Measurements from ENCODE around the gene TSSC4.

DNA sequence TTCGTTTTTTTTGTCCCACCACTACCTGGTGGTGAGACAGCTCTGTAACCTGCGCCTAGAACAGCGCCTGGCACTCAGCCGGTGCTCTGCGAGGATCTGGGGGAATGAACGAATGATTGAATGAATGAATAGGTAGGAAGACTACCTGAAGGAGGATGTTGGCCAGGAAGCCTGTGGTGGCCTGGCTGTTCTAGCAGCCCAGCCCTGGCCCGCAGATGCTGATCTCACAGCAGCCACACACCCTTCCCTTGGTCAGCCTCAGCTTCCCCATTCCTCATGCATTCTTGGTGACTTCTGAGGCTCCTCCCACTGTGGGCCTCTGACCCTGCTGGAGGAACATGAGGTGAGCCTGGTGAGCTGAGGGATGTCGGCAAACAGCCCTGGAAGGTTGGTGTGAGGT lies 40.1 kb downstream of the TSSC4 start:
- TF ChIP-seq HDGF (IDR thresholded peaks at IDR 0.05; ENCODE audit: borderline replicate concordance) (no peak), L3MBTL2 (conservative IDR thresholded peaks at IDR 0.05) (no peak), FOXM1 (IDR thresholded peaks at IDR 0.05; ENCODE audit: borderline replicate concordance) (no peak), FOXK2 (IDR thresholded peaks at IDR 0.05) (no peak), NFRKB (IDR thresholded peaks at IDR 0.05) (no peak), ZNF384 (IDR thresholded peaks at IDR 0.05) (no peak), TARDBP (IDR thresholded peaks at IDR 0.05) (no peak), SP1 (IDR thresholded peaks at IDR 0.05) (no peak), SUZ12 (IDR thresholded peaks at IDR 0.05) (no peak), ELF4 (IDR thresholded peaks at IDR 0.05) (no peak), FOXA1 (IDR thresholded peaks at IDR 0.05) (no peak), CTBP1 (IDR thresholded peaks at IDR 0.05; ENCODE audit: borderline replicate concordance) (no peak), BHLHE40 (IDR thresholded peaks at IDR 0.05; ENCODE audit: borderline replicate concordance) (no peak), ARNT (IDR thresholded peaks at IDR 0.05) (no peak)

All from HEK293T (cell line).